Neutrophil (primary cell): ENCODE measurements around the gene EFTUD2.
A peak's percentile ranks its signal among the peaks of the same experiment; 100 is the strongest.
"Not testable (repeated sequence)": the region's sequence is repeated elsewhere in the genome, so short reads cannot be mapped to it uniquely, and the experiment has no call there.

Experiments used
- H3K27ac ChIP-seq: fragments of 200-600 bp; sonication (generic); 2 replicates; pipeline ENCODE4 v1.5.1; 2016; ENCODE audit warnings: mild to moderate bottlenecking, moderate library complexity
- H3K27me3 ChIP-seq: fragments of 200-600 bp; sonication (generic); 2 replicates; pipeline ENCODE4 v1.6.0; 2016; ENCODE audit warnings: mild to moderate bottlenecking
- H3K36me3 ChIP-seq: fragments of 200-600 bp; sonication (generic); 2 replicates; pipeline ENCODE4 v1.5.1; 2017
- H3K4me1 ChIP-seq, 2 experiments: fragments of 200-600 bp in 1 of 2; sonication (generic) in 1 of 2; 1 replicate in 1 of 2; 2 replicates in 1 of 2; pipeline versions ENCODE4 v1.5.1 to v1.6.1; 2013 to 2016; ENCODE audit warnings: low read depth in 1 of 2, low read length in 1 of 2, mild to moderate bottlenecking in 1 of 2, moderate library complexity in 1 of 2; ENCODE audit not compliant: control insufficient read depth in 1 of 2, insufficient read depth in 1 of 2
- H3K4me3 ChIP-seq, 2 experiments: fragments of 200-600 bp in 1 of 2; sonication (generic) in 1 of 2; 1 replicate in 1 of 2; 2 replicates in 1 of 2; pipeline ENCODE4 v1.5.1; 2013 to 2016; ENCODE audit warnings: low read depth in 1 of 2, low read length in 1 of 2, mild to moderate bottlenecking in 1 of 2, moderate library complexity in 1 of 2
- H3K9me3 ChIP-seq: fragments of 200-600 bp; sonication (generic); 2 replicates; pipeline ENCODE4 v1.5.1; 2016
- TF ChIP-seq, protein P1 (sequence below): fragments of 200-600 bp; sonication (generic); IDR thresholded peaks from 2 replicates; pipeline ENCODE4 v1.5.1; 2016; ENCODE audit warnings: antibody characterized with exemption

EFTUD2 gene

DNA sequence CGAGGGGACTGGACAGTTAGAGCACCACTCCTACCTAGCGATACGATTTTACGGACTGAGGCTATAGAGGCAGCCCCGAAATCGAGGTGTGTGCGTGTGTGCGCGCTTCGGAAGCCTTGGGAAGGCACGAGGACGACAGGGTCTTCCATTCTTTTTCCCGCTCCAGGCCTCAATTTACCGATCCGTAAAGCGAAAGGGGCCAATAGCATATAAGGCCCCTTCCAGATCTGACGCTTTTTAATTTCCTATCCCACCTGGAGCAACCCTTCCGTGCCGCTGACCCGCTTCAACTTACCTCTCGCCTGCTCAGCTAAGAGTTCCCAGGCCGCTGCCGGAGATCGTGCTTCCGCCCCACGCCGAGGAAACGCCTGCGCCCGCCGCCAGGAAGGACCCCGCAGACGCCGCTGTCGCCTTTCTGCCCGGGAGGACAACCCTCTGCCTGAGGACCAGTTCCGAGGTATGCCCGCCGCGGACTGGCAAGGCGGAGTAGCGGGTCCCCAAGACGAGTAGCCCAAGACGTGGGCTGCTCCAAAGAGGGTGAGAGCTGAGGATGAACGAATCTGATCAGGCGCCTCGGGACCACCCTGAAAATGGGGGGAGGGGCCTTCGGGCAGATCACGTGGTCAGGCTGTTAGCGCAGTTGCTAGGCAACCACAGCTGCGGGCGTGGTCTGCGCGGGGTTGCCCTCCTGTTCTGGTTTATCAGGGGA, at the start of gene EFTUD2:
EFTUD2 (minus strand) TSS at position 372 of the 709 bp plus-strand sequence. CDS start 4,924 bp downstream, outside the sequence.
- Histone ChIP-seq H3K27ac (peak within 1 kb of the TSS; percentile 92), H3K36me3 (peaks cover 2% of the 10 kb centered on the region)
- TF ChIP-seq, protein P1, sequence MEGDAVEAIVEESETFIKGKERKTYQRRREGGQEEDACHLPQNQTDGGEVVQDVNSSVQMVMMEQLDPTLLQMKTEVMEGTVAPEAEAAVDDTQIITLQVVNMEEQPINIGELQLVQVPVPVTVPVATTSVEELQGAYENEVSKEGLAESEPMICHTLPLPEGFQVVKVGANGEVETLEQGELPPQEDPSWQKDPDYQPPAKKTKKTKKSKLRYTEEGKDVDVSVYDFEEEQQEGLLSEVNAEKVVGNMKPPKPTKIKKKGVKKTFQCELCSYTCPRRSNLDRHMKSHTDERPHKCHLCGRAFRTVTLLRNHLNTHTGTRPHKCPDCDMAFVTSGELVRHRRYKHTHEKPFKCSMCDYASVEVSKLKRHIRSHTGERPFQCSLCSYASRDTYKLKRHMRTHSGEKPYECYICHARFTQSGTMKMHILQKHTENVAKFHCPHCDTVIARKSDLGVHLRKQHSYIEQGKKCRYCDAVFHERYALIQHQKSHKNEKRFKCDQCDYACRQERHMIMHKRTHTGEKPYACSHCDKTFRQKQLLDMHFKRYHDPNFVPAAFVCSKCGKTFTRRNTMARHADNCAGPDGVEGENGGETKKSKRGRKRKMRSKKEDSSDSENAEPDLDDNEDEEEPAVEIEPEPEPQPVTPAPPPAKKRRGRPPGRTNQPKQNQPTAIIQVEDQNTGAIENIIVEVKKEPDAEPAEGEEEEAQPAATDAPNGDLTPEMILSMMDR: peak; percentile 41

DNA sequence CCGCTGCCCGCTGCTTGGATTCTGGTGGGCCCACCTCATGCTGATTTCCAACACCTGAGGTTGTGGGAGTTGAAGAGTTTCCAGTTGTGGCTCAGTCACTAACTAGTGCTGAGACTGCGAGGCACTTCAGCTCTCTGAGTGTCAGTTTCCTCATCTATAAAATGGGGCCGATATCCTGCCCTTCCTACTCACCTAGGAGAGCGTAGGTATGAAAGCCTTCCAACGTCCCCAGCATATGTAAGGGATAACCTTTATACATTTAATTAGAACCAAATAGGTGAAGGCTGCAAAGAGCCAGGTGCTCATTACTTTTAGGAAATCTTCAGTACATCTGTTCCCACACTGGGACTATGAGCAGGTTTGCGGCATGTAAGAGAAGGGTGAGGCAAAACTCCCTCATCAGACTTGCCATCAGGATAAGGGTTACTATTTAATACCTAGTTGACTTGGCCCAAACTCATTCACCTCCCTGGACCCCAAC, 49.1 kb upstream of the EFTUD2 start:
- peak overlapping the region; percentile 74 to 86 for H3K4me3 ChIP-seq
- H3K4me1 ChIP-seq: peaks cover 19 to 22% of the 10 kb centered on the region in 2 experiments
- H3K9me3 ChIP-seq: no peaks in the 10 kb centered on the region
- TF ChIP-seq, protein P1: no peak
- no peaks in the 10 kb centered on the region for H3K27me3 ChIP-seq
- H3K27ac ChIP-seq: peak overlapping the region; percentile 81
- no peaks in the 10 kb centered on the region for H3K36me3 ChIP-seq

More for the DNA sequence above, at the start of gene EFTUD2:
- Histone ChIP-seq H3K4me1 (peaks cover 27 to 41% of the 10 kb centered on the region in 2 experiments), H3K4me3 (peak within 1 kb of the TSS; percentile 77 to 87), H3K27me3 (no peaks in the 10 kb centered on the region), H3K9me3 (no peaks in the 10 kb centered on the region)

DNA sequence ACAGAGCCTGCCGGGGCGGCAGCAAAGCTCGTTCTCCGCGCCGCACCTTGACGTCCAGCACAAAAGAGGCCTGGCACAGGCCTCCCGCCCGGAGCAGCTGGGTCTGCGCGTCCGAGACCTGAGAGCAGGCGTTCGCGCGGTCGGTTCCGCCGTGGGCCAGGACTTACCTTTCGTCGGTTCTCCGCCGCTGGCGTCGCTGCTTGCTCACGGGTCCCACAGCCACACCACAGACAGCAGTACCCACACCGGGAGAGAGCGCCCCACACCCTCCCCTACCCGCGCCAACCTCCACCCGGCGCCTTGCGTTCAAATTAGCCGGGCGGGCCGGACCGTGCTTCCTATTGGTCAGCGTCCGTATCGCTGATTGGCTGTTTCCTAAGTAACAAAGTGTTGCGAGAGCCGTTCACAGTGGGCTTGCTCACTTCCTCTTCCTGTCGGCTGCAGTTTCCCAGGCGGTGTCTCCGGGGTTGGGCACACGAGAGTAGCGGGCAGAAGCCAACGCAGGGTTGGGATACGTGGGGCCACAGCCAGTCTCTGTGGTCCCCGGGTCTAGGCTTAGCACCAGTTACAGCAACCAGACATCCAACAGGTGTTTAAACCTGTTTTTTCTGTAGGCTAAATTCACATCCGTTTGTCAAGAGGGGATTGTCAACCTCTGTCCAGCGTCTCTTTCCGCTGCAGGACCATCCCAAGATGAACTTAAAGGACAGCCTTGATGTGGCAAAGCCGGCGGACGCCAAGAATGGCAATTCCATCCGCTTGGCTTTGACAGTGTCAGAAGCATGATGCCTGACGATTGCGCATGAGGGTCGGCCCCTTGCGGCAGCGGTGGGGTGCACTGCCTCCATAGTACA, 48.4 kb upstream of the EFTUD2 start, which contains the start of gene KIF18B:
KIF18B (minus strand) TSS at position 313 of the 854 bp plus-strand sequence. CDS start 11,429 bp downstream, outside the sequence.
- TF ChIP-seq, protein P1: peak; percentile 18
- H3K27me3 ChIP-seq: no peaks in the 10 kb centered on the region

DNA sequence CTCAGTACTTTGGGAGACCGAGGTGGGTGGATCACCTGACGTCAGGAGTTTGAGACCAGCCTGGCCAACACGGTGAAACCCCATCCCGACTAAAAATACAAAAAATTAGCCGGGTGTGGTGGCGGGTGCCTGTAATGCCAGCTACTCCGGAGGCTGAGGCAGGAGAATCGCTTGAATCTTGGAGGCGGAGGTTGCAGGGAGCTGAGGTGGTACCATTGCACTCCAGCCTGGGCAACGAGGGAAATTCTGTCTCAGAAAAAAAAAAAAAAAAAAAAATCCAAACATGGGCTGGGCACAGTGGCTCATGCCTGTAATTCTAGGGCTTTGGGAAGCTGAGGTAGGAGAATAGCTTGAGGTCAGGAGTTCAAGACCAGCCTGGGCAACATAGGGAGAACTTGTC, 46.4 kb upstream of the EFTUD2 start:
- not testable (repeated sequence) for H3K36me3 ChIP-seq, H3K9me3 ChIP-seq, H3K27me3 ChIP-seq, H3K4me3 ChIP-seq, H3K27ac ChIP-seq
- peaks cover 19 to 22% of the 10 kb centered on the region in 2 experiments for H3K4me1 ChIP-seq

More for the DNA sequence above, 48.4 kb upstream of the EFTUD2 start, which contains the start of gene KIF18B:
- peak within 1 kb of the TSS; percentile 81 for H3K27ac ChIP-seq
- H3K9me3 ChIP-seq: no peaks in the 10 kb centered on the region
- H3K4me1 ChIP-seq: peaks cover 19 to 22% of the 10 kb centered on the region in 2 experiments
- H3K4me3 ChIP-seq: peak within 1 kb of the TSS; percentile 74 to 86
- H3K36me3 ChIP-seq: peaks cover 3% of the 10 kb centered on the region

DNA sequence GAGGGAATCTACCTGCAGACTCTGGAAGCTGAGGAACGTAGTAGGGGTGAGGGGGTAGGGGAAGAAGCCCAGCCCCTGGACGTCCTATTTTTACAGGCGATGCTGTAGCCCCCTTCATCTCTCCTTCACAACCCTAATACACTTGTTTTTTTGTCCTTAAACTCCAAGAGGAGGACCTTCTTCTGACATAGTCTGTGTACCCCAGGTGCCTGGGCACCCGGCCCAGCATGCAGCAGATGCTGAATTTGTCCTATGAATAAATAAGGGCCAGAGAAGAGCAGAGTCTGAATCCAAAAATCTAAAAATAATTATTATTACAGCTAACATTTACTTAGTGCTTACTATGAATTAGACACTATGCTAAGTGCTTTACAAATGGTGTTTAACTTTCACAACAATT, 43.2 kb upstream of the EFTUD2 start:
- Histone ChIP-seq H3K27me3 (no peaks in the 10 kb centered on the region), H3K27ac (no peak overlapping the region), H3K4me1 (peaks cover 11 to 14% of the 10 kb centered on the region in 2 experiments), H3K36me3 (peaks cover 11% of the 10 kb centered on the region), H3K9me3 (no peaks in the 10 kb centered on the region), H3K4me3 (no peak overlapping the region)
- TF ChIP-seq, protein P1: no peak
